Stimulated activated CD8-positive, alpha-beta memory T cell treated with anti-CD3 and anti-CD28 coated beads, Interleukin-12 subunit alpha, Interleukin-12 subunit beta, amount 100 ng/mL, for 24 hours (primary cell): ENCODE results near the gene STEAP2.
"Not testable (repeated sequence)": the region's sequence is repeated elsewhere in the genome, so short reads cannot be mapped to it uniquely, and the experiment has no call there.

Source experiments
- DNase-seq: peaks from one replicate; pipeline ENCODE4 v3.0.0-alpha.2; 2020; ENCODE audit errors: extremely low read depth

Gene STEAP2

DNA sequence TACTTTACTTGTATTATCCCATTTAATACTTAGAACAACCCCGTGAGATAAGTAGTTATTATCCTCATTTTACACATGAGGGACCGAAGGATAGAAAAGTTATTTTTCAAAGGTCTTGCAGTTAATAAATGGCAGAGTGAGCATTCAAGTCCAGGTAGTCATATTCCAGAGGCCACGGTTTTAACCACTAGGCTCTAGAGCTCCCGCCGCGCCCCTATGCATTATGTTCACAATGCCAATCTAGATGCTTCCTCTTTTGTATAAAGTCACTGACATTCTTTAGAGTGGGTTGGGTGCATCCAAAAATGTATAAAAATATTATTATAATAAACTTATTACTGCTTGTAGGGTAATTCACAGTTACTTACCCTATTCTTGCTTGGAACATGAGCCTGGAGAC is 22.0 kb downstream of the STEAP2 start:
- DNase-seq: no peak

DNA sequence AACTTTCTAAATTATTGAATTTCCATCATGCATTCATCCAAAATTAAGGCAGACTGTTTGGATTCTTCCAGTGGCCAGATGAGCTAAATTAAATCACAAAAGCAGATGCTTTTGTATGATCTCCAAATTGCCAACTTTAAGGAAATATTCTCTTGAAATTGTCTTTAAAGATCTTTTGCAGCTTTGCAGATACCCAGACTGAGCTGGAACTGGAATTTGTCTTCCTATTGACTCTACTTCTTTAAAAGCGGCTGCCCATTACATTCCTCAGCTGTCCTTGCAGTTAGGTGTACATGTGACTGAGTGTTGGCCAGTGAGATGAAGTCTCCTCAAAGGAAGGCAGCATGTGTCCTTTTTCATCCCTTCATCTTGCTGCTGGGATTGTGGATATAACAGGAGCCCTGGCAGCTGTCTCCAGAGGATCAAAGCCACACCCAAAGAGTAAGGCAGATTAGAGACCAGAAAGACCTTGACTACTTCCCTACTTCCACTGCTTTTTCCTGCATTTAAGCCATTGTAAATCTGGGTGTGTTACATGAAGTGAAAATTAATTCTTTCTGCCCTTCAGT is 25.3 kb downstream of the STEAP2 start:
- DNase-seq: no peak

DNA sequence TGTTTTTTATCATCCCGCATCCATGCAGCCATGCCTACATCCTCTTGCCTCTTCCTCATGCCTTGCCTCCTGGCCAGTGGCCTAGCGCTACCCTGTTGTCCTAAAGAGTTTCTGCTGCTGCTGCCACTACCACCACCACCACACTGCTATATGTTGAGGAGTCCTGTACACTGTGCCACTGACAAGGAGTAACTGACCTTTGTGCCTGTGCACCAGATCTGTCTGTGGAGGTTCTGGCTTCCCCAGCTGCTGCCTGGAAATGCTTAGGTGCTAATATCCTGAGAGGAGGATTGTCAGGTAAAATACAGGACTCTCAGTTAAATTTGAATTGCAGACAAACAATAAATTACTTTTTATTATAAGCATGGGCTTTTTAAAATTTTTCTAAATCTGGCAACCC is 26.5 kb downstream of the STEAP2 start:
- DNase-seq: no peak

DNA sequence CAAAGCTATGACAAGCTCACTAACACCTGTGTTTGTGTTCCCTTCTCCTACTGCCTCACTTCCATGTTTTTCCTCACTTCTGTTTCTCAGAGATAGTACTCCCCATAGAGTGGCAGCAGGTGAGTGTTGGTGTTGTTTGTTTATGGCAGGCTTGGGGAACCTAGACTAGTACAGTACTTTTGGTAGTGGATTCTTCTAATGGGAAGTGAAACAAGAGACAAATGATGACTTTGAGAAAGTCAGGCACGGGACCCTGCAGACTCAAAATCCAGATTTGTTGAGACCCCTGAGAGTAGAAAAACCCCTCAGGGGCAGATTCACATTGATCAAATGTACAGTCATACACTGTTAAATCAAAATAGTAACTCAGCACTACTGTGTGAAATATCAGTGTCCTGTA is 27.0 kb downstream of the STEAP2 start:
- DNase-seq: no peak

DNA sequence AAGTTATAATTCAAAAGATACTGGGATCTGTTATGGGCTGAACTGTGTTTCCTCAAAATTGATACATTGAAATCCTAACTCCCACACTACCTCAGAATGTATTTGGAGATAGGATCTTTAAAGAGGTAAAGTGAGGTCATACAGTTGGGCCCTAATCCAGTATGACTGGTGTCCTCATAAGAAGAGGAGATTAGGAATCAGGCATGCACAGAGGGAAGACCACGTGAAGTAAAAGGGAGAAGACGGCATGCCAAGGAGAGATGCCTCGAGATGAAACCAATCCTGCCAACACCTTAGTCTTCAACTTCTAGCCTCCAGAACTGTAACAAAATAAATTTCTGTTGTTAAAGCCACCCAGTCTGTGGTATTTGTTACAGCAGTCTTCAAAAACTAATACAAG is 27.5 kb downstream of the STEAP2 start:
- no peak for DNase-seq

DNA sequence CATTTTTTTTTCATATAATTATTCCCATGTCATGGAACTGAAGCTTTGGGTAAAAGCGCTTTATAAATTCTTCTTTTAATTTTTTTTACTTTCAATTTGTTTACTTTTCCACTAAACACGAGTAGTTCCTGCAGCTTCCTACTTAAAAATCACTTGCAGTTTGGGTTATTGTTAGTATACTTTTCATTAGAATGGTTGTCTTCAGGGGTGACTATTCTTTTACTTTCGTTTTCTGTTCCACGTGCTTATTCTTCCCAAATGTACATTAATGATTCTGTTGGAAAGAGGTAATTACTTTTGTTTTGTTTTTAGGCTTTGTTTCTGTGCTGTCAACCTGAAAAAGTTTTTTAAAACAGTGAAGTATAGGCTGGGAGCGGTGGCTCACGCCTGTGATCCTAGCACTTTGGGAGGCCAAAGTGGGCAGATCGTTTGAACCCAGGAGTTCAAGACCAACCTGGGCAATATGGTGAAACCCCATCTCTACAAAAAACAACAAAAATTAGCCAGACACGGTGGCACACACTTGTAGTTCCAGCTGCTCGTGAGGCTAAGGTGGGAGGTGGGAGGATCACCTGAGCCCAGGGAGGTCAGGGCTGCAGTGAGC is 28.2 kb downstream of the STEAP2 start:
- no peak for DNase-seq

DNA sequence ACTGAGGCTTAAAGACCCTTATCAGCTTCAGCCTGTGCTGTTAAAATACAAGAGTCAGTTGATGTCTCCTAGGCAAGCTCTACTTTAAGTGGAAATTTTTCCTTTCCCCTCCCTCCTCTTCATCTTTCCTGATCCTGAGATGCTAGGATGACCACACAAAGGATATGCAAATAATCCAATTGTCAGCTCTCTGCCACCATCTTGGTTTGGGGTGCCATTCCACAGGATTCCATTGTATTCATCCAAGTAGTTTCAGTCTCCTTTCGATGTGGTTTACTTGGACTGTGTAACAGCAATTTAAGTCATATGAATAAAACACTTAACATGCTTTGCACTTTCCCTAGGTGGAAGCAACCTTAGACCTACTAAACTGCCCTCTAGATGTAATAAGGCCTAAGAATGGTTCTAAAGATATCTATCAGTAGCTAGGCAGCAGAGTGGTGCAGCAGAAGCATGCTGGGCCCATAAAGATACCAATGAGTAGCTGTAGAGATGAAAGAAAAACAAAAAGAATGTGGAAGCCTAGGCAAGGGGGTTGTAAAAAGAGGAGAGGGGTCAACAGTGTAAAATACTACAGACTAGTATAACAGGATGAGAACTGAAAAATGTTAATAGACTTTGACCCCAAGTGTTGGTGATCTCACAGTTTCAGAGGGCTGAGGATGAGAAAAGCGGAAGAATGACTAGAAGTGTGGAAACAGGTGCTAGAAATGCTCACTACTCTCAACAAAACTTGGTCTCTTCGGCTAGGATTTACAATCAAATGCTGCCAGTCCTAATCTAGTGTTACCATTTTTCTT is 31.0 kb downstream of the STEAP2 start:
- DNase-seq: no peak

DNA sequence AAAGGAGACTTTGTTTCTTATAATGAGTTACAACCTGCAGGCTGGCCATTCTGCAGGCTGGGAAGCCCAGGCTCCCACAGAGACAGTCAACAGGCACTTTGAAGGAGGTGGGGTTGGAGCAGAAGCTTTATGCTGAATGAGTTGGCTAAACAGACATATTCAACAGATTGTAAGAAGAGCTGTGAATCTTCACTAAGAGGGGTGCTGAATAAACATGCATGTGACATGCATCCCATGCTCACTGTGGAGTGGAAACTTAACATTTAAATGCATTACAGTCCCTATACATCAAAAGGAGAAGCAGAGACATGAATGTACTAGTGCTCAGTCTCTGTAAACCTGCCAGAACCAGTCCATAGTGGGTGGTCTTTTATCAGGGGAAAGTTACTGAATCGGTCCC is 32.0 kb downstream of the STEAP2 start:
- DNase-seq: no peak

DNA sequence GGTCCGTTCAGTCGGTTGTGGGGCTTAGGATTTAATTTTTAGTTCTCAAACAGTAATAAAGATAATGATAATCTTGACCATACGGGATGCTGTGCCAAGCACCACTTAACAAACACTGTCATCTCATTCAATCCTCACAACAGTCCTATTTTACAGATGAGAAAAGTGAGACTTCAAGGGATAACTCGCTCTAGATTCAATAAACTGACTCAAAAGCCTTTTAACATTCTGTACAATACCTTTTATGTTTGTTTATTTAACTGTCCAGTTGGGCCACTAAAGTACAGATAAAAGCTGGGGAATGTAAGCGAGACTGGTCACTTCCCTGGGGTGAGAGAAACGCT is 33.0 kb downstream of the STEAP2 start:
- DNase-seq: no peak

DNA sequence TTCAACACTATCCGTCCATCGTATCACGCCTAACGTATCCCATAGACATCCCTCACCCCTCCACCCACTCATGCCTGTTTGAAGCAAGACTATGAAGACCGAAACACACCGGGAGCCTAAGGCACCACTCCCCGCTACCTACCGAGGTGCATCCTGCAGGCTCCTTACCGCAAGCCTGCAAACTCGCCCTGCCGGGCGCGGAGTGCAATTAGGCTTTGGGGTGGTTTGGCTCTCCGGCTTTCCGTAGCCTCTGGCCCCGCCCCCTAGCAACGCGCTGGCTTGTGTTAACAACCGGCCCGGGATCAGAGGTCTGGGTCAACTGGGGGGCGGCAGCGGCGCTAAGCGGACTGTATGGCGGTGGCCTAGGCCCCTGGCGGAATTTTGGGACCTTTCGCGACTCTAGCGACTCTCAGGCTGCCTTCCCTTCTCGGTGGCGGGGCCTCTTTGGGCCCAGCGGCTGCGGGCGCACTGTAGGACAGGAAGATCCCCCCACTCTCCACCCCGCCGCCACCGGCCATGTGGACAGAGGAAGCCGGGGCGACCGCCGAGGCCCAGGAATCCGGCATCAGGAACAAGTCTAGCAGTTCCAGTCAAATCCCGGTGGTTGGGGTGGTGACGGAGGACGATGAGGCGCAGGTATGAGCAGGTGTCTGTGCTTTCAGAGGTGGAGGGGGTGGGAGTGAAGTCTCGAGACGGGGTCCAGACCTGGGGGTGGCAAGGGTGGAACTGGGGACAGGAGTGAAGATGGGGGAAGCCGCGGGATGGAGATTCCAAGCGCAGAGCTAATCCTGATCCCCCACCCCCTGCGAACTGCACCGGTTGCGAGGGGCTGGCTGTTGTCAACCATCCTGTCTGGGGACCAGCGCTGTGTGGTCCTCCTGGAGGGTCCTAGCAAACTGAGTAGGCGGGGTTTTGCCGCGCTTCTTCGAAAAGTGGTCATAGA is 33.6 kb downstream of the STEAP2 start, which contains the start of gene CFAP69:
CFAP69 (plus strand) TSS at position 266 of the 943 bp plus-strand sequence; CDS start at position 517, 251 bp downstream.
- peak; percentile 66 for DNase-seq

DNA sequence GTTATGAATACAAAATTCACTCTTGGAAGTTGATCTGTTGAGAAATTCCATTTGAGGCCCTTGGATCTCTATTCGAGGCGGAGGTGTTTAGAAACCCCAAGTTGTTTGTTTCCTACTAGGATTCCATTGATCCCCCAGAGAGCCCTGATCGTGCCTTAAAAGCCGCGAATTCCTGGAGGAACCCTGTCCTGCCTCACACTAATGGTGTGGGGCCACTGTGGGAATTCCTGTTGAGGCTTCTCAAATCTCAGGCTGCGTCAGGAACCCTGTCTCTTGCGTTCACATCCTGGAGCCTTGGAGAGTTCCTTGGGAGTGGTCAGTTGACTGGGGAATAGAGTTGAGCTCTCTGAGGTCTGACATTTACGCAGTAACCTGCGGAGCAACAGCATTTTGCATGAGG is 34.6 kb downstream of the STEAP2 start:
- DNase-seq: no peak

DNA sequence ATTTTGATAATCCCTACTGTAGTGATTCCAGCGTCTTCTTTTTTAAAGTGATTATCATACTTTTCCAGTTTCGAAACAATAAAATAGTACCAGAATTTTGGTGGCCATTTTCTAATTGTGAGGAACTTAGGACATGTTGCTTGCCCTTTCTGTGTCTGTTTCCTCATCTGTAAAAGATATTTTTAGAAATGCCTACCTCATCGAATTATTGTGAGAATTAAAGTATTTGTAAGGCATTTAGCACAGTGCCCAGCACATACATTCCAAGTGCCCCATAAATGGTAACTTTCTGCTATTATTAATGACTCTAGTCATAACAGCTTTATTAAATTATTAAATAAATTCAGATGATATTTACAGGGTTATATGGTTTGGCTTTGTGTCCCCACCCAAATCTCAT is 37.2 kb downstream of the STEAP2 start:
- DNase-seq: no peak

DNA sequence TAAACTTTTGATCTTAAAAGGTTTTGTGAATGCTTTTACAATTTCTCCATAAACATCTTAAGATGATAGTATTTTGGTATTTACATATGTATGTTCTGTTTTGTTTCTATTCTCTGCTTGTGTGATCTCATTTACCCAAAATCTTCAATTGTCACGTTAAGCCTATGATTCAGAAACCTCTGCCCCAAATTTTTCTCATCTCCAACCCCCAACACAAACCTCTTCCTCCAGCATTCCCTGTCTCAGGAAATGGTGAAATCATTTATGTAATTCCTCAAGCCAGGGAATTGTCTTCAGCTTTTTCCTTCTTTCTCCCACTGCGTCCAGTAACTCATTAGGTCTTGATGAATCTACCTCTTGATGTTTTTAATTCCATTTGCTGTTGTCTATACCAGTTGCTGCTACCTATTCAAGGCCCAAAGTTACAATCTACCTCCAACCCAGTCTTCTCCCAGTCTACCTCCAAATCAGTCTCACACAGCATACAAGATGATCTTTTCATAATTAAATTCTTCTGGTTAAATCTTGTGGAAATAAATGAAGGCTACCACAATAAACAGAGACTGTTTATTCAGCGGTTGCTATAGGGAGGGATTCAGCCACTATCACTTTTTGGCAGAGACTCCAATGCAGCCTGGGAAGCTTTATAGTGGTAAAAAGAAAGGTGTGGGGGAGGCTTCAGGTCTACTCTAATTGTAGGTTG is 39.2 kb downstream of the STEAP2 start:
- no peak for DNase-seq

DNA sequence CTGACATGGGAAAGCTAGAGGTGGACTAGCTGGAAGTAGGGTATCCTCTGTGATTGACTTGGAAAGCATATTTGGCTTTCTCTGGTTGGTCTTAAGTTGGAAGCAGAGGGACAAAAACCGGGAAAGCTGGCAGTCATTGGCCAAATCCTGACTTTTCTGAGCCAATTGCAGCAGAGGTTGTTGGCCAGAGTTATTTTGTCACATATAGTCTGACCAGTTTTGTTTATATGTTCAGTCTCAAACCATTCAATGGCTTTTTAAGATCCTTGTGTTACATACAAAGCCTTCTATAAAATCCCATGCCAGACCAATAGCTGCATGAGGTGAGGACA is 39.7 kb downstream of the STEAP2 start:
- DNase-seq: no peak

DNA sequence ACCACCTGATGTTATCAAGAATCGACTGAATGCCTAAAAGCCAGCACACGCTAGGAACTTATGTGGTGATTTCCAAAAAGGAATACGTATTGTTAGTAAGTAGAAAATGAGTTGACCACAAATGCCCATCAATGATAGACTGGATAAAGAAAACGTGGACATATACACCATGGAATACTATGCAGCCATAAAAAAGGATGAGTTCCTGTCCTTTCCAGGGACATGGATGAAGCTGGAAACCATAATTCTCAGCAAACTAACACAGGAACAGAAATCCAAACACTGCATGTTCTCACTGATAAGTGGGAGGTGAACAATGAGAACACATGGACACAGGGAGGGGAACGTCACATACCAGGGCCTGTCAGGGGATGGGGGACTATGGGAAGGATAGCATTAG is 44.5 kb downstream of the STEAP2 start:
- not testable (repeated sequence) for DNase-seq

DNA sequence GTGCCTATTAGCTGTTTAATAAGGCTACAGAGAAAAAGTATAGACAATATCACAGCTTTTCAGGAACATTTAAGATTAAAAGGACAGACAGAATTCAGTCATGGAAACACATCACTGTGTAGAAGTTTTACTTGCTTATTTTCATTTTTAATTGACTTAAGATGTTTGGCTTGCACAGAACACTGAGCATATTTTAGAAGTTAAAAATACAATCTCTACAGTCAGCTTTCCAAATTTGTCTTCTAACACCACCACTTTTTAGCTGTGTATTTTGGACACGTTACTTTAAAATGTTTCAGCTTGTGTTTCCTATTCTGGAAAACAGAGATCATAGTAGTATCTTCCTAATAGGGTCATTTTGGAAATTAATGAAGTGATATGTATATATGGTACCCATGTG is 45.2 kb downstream of the STEAP2 start:
- no peak for DNase-seq

DNA sequence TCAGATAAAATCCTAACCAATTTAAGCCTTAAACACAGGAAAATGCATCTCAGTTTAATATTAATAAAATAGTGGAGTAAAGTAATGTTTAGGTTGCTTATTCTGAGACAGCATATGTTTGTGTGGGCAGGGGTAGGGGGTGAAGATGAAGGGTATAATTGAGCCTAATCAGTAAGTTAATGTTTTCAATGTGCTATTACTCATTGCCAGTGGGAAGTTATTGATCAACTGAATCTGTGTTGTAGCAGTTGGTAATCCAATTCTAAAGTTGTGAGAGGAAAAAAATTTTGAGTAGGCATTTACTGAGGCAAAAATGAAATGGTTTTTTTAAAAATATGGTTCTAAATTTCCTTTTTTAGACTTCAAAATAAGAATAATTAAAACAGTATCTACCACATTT is 49.9 kb downstream of the STEAP2 start:
- no peak for DNase-seq

DNA sequence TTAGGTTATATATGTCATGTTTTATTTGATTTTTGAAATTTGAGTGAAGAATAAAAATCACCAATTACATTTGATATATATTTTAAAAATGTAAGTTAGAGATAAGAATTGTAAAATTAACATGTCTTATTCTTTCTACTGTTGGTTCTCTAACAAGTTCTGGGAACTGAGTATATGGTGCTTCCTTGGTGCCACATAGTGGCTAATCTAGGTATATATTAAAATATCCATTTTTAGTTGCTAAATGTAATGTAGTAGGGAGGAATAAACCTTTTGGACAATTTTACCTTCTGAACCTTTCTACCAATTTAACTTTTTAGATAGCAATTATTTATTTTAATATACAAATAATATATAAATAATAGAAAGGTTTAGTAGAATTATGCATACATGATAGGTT is 50.9 kb downstream of the STEAP2 start:
- DNase-seq: no peak

DNA sequence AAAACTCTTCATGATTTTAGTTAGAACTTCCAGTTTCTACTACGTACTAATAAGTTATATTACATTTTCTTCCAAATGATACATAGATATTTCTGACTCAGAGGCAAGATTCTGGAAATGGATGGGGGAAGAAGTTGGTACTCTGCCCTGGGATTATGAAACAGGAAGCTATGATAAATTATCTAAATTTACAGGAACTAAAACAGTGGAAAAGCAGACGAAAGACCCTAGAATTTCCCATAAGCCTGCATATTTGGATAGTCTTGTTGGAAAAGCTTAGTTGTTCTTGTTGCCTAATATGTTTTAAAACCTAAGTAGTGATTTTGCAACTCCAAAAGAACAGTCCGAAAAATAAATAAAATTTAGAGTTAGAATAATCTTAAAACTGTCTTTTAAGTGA is 55.3 kb downstream of the STEAP2 start:
- no peak for DNase-seq

DNA sequence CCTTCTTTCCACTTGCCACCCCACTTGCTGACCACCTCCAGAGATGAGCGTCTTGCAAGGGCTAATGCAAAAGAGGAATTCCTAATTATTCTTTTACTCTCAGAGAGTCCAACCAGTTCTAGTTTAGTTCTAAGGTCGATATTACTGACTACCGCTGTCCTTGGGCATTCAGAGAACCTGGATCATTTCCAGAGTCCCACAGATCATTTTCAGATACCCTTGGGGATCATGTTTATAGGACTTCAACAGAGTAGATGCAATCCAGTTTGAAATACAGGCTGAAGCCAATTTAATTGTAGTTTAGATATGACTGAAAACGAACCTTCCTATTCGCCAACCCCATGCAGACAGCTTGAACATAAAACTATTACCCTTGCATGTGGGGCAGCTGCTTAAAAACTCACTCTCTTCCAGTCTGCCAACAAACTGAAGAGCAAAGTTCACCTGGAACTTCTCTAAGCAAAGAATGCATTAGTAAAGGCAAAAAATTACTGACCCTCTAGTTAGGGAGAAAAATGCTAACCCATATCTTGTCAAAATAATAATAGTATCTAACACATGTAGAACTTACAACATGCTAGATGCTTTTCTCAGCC is 55.8 kb downstream of the STEAP2 start:
- no peak for DNase-seq

DNA sequence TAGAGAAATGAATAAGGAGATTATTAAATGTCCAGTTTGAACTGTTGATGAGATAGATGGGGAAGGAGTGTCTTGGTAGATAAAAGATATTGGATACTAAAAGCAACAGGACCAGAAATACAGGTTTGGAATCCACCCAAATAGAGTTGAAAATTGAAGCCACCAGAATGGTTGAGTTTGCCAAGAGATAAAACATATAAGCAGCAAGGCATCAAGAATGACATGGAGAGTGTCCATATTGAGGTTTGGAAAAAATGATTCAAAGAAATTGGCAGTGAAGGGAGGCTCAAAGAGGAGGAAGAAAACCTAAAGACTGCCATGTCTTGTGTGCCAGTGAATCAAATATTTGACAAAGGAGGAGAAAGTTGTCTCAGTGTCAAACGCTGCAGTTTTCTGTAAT is 57.6 kb downstream of the STEAP2 start:
- no peak for DNase-seq
